Measurements from ENCODE around the gene MICOS13. TPM values are rescaled to one million over a fixed set of nuclear protein-coding genes. Genes with fewer than 3 reads are reported as not detected.

The MICOS13 gene
- total RNA-seq, 1 donor from 2014 or later, result 30.0 TPM

DNA sequence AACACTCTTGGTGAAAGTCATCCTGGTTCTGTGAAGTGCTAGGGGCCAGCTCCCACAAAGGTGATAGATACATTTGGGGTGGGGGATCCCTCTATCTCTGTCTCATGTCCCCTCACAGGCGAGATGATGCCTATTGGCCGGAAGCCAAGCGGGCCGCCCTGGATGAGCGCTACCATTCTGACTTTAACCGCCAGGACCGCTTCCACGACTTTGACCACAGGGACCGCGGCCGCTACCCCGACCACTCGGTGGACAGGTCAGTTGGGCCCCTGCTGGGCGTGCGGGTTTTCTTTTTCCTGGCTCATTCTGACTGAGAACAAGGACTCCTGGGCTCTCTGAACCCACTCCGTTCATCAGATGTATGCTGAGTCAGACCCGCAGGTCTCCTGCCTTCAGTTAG, 16.4 kb downstream of the MICOS13 start:
- no peak for FAIRE-seq
- Histone ChIP-seq H3K36me3 (ENCODE audit: control insufficient read depth, insufficient read depth, low read length) (peaks cover 24% of the 10 kb centered on the region), H3K27me3 (ENCODE audit: control insufficient read depth, insufficient read depth, low read length) (no peaks in the 10 kb centered on the region), H3K4me3 (ENCODE audit: low read depth, low read length) (no peak overlapping the region)
- TF ChIP-seq, protein P1, sequence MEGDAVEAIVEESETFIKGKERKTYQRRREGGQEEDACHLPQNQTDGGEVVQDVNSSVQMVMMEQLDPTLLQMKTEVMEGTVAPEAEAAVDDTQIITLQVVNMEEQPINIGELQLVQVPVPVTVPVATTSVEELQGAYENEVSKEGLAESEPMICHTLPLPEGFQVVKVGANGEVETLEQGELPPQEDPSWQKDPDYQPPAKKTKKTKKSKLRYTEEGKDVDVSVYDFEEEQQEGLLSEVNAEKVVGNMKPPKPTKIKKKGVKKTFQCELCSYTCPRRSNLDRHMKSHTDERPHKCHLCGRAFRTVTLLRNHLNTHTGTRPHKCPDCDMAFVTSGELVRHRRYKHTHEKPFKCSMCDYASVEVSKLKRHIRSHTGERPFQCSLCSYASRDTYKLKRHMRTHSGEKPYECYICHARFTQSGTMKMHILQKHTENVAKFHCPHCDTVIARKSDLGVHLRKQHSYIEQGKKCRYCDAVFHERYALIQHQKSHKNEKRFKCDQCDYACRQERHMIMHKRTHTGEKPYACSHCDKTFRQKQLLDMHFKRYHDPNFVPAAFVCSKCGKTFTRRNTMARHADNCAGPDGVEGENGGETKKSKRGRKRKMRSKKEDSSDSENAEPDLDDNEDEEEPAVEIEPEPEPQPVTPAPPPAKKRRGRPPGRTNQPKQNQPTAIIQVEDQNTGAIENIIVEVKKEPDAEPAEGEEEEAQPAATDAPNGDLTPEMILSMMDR (IDR thresholded peaks at IDR 0.05; ENCODE audit: insufficient read depth, low read length, severe bottlenecking), result no peak
- DNase-seq (ENCODE audit: low read depth), result no peak

DNA sequence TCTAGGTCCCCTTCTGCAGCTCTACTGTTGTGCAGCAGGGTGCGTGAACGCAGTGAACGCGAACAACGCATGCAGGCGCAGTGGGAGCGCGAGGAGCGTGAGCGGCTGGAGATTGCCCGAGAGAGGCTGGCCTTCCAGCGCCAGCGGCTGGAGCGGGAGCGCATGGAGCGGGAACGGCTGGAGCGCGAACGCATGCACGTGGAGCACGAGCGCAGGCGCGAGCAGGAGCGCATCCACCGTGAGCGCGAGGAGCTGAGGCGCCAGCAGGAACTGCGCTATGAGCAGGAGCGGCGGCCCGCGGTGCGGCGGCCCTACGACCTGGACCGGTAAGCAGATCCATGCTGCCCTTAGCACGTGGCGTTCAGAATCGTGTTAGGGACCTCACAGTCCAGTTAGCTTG, 18.8 kb downstream of the MICOS13 start:
- FAIRE-seq (no peak), DNase-seq (ENCODE audit: low read depth) (no peak)
- H3K36me3 ChIP-seq (ENCODE audit: control insufficient read depth, insufficient read depth, low read length), result peaks cover 22% of the 10 kb centered on the region

DNA sequence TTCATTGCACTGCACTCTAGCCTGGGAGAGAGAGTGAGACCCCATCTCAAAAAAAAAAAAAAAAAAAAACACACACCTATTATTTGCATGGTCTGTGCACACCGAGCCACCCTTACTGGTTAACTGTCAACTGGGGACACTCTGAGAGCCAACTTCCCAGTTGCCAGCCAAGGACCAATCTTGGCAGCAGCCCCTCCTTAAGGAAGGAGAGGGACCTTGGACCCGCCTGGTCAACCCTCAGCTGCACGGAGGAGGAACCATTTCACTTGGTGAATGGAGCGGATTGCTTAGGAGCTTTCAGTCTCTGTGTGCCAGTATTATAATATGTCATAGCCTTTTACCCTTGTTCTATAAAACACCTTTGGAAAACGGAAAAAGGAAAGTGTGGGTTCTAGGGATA, 24.9 kb downstream of the MICOS13 start:
- no peak for FAIRE-seq
- H3K27me3 ChIP-seq (ENCODE audit: control insufficient read depth, insufficient read depth, low read length), result no peaks in the 10 kb centered on the region

More for the DNA sequence above, 18.8 kb downstream of the MICOS13 start:
- TF ChIP-seq, protein P1 (IDR thresholded peaks at IDR 0.05; ENCODE audit: insufficient read depth, low read length, severe bottlenecking), result no peak
- H3K4me3 ChIP-seq (ENCODE audit: low read depth, low read length), result no peak overlapping the region
- H3K27me3 ChIP-seq (ENCODE audit: control insufficient read depth, insufficient read depth, low read length), result no peaks in the 10 kb centered on the region

DNA sequence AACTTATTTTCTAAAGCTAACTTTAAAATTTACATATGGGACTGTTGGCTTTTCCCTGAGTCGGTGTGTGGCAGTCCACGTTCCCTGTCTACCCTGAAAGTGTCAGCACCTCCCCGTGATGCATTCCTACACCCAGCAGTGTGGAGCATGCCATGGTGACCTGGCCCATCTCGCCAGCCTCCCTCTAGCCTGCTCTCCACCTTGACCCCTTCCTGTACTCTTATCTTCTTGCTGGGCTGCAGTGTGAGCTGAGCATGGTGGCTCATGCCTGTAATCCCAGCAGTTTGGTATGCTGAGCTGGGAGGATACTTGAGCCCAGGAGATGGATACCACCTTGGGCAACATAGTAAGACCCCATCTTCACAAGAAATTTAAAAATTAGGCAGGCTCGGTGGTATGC, 25.4 kb downstream of the MICOS13 start:
- H3K36me3 ChIP-seq (ENCODE audit: control insufficient read depth, insufficient read depth, low read length), result peaks cover 37% of the 10 kb centered on the region
- no peak overlapping the region for H3K4me3 ChIP-seq (ENCODE audit: low read depth, low read length)
- TF ChIP-seq, protein P1 (IDR thresholded peaks at IDR 0.05; ENCODE audit: insufficient read depth, low read length, severe bottlenecking), result no peak
- FAIRE-seq (no peak), DNase-seq (ENCODE audit: low read depth) (no peak)
- no peaks in the 10 kb centered on the region for H3K27me3 ChIP-seq (ENCODE audit: control insufficient read depth, insufficient read depth, low read length)

More for the DNA sequence above, 24.9 kb downstream of the MICOS13 start:
- no peak for DNase-seq (ENCODE audit: low read depth)
- Histone ChIP-seq H3K36me3 (ENCODE audit: control insufficient read depth, insufficient read depth, low read length) (peaks cover 37% of the 10 kb centered on the region), H3K4me3 (ENCODE audit: low read depth, low read length) (no peak overlapping the region)
- TF ChIP-seq, protein P1 (IDR thresholded peaks at IDR 0.05; ENCODE audit: insufficient read depth, low read length, severe bottlenecking), result no peak

DNA sequence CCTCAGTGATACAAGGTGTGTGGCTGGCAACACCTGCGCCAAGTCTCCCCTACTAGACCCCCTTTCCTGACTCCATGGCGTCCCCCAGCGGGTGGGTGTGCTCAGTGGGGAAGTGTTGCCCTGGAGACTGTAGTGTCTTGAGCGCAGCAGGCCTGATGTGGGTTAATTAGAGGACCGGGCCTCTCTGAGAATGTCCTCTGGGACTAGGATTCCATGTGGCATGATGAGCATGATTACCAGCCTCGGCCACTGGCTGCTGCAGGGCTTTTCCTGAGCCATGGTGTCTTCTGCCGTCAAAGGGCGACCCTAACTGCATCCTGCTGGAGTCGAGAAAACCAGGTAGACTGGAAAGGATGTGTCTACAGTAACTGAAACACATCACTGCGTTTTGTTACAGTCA, 28.1 kb downstream of the MICOS13 start:
- no peak for DNase-seq (ENCODE audit: low read depth)
- TF ChIP-seq, protein P1 (IDR thresholded peaks at IDR 0.05; ENCODE audit: insufficient read depth, low read length, severe bottlenecking), result no peak
- Histone ChIP-seq H3K27me3 (ENCODE audit: control insufficient read depth, insufficient read depth, low read length) (no peaks in the 10 kb centered on the region), H3K36me3 (ENCODE audit: control insufficient read depth, insufficient read depth, low read length) (peaks cover 37% of the 10 kb centered on the region), H3K4me3 (ENCODE audit: low read depth, low read length) (no peak overlapping the region)
- no peak for FAIRE-seq

DNA sequence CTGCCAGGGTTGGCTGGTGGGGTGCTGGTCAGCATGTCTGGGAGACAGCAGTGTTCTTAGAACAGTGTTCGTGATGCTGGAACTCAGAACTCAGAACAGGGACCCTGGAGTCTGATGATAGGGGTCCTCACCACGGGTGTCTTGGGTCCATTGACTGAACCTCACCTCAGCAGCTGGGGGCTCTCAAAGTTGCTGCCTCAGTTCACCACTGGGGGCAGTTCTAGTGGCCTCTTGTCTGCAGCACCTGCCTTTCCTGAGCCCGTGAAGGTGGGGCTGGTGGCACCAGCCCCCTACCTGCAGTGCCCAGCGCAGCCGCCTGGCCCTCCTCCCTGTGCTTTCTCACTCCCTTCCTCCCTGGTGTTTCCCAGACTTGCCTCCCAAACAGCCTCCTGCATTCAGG, 29.0 kb downstream of the MICOS13 start:
- Histone ChIP-seq H3K4me3 (ENCODE audit: low read depth, low read length) (no peak overlapping the region), H3K27me3 (ENCODE audit: control insufficient read depth, insufficient read depth, low read length) (no peaks in the 10 kb centered on the region), H3K36me3 (ENCODE audit: control insufficient read depth, insufficient read depth, low read length) (peaks cover 41% of the 10 kb centered on the region)
- DNase-seq (ENCODE audit: low read depth), result no peak
- no peak for FAIRE-seq
- TF ChIP-seq, protein P1 (IDR thresholded peaks at IDR 0.05; ENCODE audit: insufficient read depth, low read length, severe bottlenecking), result no peak
